Suprapubic skin (tissue), 4 donors: ENCODE measurements around the gene MON1B. TPM values are rescaled to one million over a fixed set of nuclear protein-coding genes. Genes with fewer than 3 reads are reported as not detected.

Experiments
- DNase-seq, 2 donors: peaks; one replicate each; pipeline ENCODE4 v3.0.0-alpha.2; 2019; ENCODE audit warnings: low spot score in 2 of 2
- H3K27ac ChIP-seq: fragments of 200-600 bp; sonication (generic); one replicate; pipeline ENCODE4 v1.5.1; 2019
- H3K27me3 ChIP-seq: fragments of 200-600 bp; sonication (generic); one replicate; pipeline ENCODE4 v1.5.1; 2019
- H3K36me3 ChIP-seq: fragments of 200-600 bp; sonication (generic); one replicate; pipeline ENCODE4 v1.5.1; 2019
- H3K4me1 ChIP-seq: fragments of 200-600 bp; sonication (generic); one replicate; pipeline ENCODE4 v1.5.1; 2019
- H3K4me3 ChIP-seq: fragments of 200-600 bp; sonication (generic); one replicate; pipeline ENCODE4 v1.5.1; 2019; ENCODE audit warnings: mild to moderate bottlenecking
- H3K9me3 ChIP-seq: fragments of 200-600 bp; sonication (generic); one replicate; pipeline ENCODE4 v1.5.1; 2019
- CTCF ChIP-seq, 2 donors: fragments of 200-600 bp in 1 of 2; fragments of 450-650 bp in 1 of 2; sonication (generic) in 1 of 2; IDR thresholded peaks; one replicate each; pipeline ENCODE4 v1.5.1; 2016 to 2019; ENCODE audit warnings: antibody characterized with exemption in 2 of 2, mild to moderate bottlenecking in 1 of 2, moderate library complexity in 1 of 2
- EP300 ChIP-seq: sonication (generic); formaldehyde crosslinking; IDR thresholded peaks from one replicate; pipeline ENCODE4 v1.6.1; 2017; ENCODE audit warnings: antibody characterized with exemption
- POLR2A ChIP-seq, 2 donors: fragments of 450-650 bp; IDR thresholded peaks; one replicate each; pipeline ENCODE4 v1.6.1; 2017; ENCODE audit warnings: antibody characterized with exemption in 2 of 2, mild to moderate bottlenecking in 2 of 2, moderate library complexity in 2 of 2
- POLR2AphosphoS5 ChIP-seq, 3 donors: sonication (generic); formaldehyde crosslinking; IDR thresholded peaks; one replicate each; pipeline ENCODE4 v1.6.1; 2017; ENCODE audit warnings: antibody characterized with exemption in 3 of 3
- WGBS: methylation state at CpG from one replicate; pipeline ENCODE4 v1.1.5; 2018; 5-methylcytosine and 5-hydroxymethylcytosine counted together
- total RNA-seq, 4 donors: library from RNA; depleted of rRNA; stranded (reverse); fragments of >200 nt; gene quantifications; one replicate each; pipeline ENCODE4 v1.1.0, GENCODE V29; 2016

The MON1B gene
- total RNA-seq, 4 donors from 2014 or later, result 20.8 to 27.1 (median 23.3) TPM

GRCh38 chr16:77212741-77213541, 22.0 kb downstream of the MON1B start:
- DNase-seq, result peak; percentile 81 to 83
- peak in 1 of 2 donors; percentile 7 for TF ChIP-seq POLR2A (IDR thresholded peaks at IDR 0.05)
- no peak for TF ChIP-seq CTCF (IDR thresholded peaks at IDR 0.05)
- no peak for TF ChIP-seq POLR2AphosphoS5 (IDR thresholded peaks at IDR 0.05)
- Histone ChIP-seq H3K4me1 (peaks cover 17% of the 10 kb centered on the region), H3K36me3 (no peaks in the 10 kb centered on the region), H3K27ac (peak overlapping the region; percentile 72), H3K27me3 (no peaks in the 10 kb centered on the region), H3K9me3 (no peaks in the 10 kb centered on the region), H3K4me3 (peak overlapping the region; percentile 72)
- 78% methylated on average over 7 of the region's 62 CpGs for WGBS

GRCh38 chr16:77213542-77214106, 22.6 kb downstream of the MON1B start:
- no peak for DNase-seq
- H3K36me3 ChIP-seq, result no peaks in the 10 kb centered on the region
- TF ChIP-seq POLR2AphosphoS5 (IDR thresholded peaks at IDR 0.05), result no peak
- TF ChIP-seq EP300, result no peak
- no peak for TF ChIP-seq CTCF (IDR thresholded peaks at IDR 0.05)
- no peak for TF ChIP-seq POLR2A (IDR thresholded peaks at IDR 0.05)
- H3K27me3 ChIP-seq, result no peaks in the 10 kb centered on the region
- WGBS, result 86% methylated on average over 15 of the region's 15 CpGs
- H3K9me3 ChIP-seq, result no peaks in the 10 kb centered on the region
- H3K4me3 ChIP-seq, result no peak overlapping the region
- H3K4me1 ChIP-seq, result peaks cover 17% of the 10 kb centered on the region
- H3K27ac ChIP-seq, result no peak overlapping the region

GRCh38 chr16:77214411-77215138, 23.6 kb downstream of the MON1B start:
- H3K36me3 ChIP-seq, result no peaks in the 10 kb centered on the region
- no peak overlapping the region for H3K4me3 ChIP-seq
- DNase-seq, result no peak
- no peaks in the 10 kb centered on the region for H3K9me3 ChIP-seq
- WGBS, result 91% methylated on average over 7 of the region's 12 CpGs
- TF ChIP-seq POLR2AphosphoS5 (IDR thresholded peaks at IDR 0.05) (no peak), CTCF (IDR thresholded peaks at IDR 0.05) (no peak), POLR2A (IDR thresholded peaks at IDR 0.05) (no peak), EP300 (no peak)
- peaks cover 17% of the 10 kb centered on the region for H3K4me1 ChIP-seq
- no peaks in the 10 kb centered on the region for H3K27me3 ChIP-seq
- no peak overlapping the region for H3K27ac ChIP-seq

GRCh38 chr16:77219437-77219836, 28.4 kb downstream of the MON1B start:
- no peaks in the 10 kb centered on the region for H3K36me3 ChIP-seq
- H3K27ac ChIP-seq, result no peak overlapping the region
- no peaks in the 10 kb centered on the region for H3K4me1 ChIP-seq
- no peak for DNase-seq
- H3K27me3 ChIP-seq, result no peaks in the 10 kb centered on the region
- TF ChIP-seq EP300, result no peak
- TF ChIP-seq POLR2A (IDR thresholded peaks at IDR 0.05), result no peak
- no peak for TF ChIP-seq POLR2AphosphoS5 (IDR thresholded peaks at IDR 0.05)
- TF ChIP-seq CTCF (IDR thresholded peaks at IDR 0.05), result no peak
- 97% methylated on average over 3 of the region's 3 CpGs for WGBS
- H3K4me3 ChIP-seq, result no peak overlapping the region
- H3K9me3 ChIP-seq, result no peaks in the 10 kb centered on the region

GRCh38 chr16:77220427-77220826, 29.4 kb downstream of the MON1B start:
- H3K9me3 ChIP-seq, result no peaks in the 10 kb centered on the region
- no peaks in the 10 kb centered on the region for H3K36me3 ChIP-seq
- H3K4me1 ChIP-seq, result no peaks in the 10 kb centered on the region
- TF ChIP-seq CTCF (IDR thresholded peaks at IDR 0.05) (no peak), EP300 (no peak), POLR2AphosphoS5 (IDR thresholded peaks at IDR 0.05) (no peak)
- no peak for DNase-seq
- no peak overlapping the region for H3K4me3 ChIP-seq
- 42% methylated on average over 3 of the region's 3 CpGs for WGBS
- H3K27ac ChIP-seq, result no peak overlapping the region
- H3K27me3 ChIP-seq, result no peaks in the 10 kb centered on the region
